Measurements from ENCODE around the gene CAPN13.

The CAPN13 gene

DNA sequence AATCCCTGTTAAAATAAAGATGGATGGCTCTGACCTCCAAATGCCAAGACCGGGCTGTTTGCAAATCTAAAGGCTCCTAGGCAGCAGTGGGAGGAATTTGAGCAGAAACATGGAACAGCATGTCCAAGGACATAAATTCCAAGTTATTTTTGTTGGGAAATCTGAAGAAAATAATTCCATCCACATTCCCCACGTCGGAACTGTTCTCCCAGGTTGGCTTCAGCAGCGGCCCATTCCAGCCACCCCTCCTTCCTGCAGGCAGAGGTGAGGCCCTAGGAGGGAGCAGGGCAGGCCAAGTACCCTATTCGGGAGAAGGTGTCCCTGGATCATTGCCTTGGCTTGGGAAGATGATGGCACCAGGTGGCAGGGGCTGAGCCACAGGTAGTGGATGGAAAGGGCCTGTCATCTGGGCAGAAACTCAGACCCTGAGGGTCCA is 117.1 kb downstream of the CAPN13 start:
- Histone ChIP-seq H3K4me1 (ENCODE audit: insufficient read depth, low read length, severe bottlenecking) (no peaks in the 10 kb centered on the region), H2AFZ (ENCODE audit: low read length) (no peak overlapping the region), H3K79me2 (ENCODE audit: insufficient read depth, low read length) (no peaks in the 10 kb centered on the region), H3F3A (ENCODE audit: insufficient read depth, low read length) (no peaks in the 10 kb centered on the region), H3K4me2 (ENCODE audit: low read length) (no peak overlapping the region), H3K27me3 (ENCODE audit: insufficient read depth, low read length) (no peaks in the 10 kb centered on the region), H3K9me3 (ENCODE audit: low read length) (no peaks in the 10 kb centered on the region), H3K4me3 (ENCODE audit: low read depth, low read length, poor library complexity, severe bottlenecking) (no peak overlapping the region), H3K9me2 (ENCODE audit: low read depth, low read length) (no peaks in the 10 kb centered on the region), H3K36me3 (ENCODE audit: insufficient read depth, low read length) (no peaks in the 10 kb centered on the region), H3K9ac (ENCODE audit: low read length) (no peak overlapping the region), H4K20me1 (ENCODE audit: insufficient read depth, low read length) (no peaks in the 10 kb centered on the region), H3K27ac (ENCODE audit: low read depth, low read length, poor library complexity, severe bottlenecking) (no peak overlapping the region)
- TF ChIP-seq, protein P1, sequence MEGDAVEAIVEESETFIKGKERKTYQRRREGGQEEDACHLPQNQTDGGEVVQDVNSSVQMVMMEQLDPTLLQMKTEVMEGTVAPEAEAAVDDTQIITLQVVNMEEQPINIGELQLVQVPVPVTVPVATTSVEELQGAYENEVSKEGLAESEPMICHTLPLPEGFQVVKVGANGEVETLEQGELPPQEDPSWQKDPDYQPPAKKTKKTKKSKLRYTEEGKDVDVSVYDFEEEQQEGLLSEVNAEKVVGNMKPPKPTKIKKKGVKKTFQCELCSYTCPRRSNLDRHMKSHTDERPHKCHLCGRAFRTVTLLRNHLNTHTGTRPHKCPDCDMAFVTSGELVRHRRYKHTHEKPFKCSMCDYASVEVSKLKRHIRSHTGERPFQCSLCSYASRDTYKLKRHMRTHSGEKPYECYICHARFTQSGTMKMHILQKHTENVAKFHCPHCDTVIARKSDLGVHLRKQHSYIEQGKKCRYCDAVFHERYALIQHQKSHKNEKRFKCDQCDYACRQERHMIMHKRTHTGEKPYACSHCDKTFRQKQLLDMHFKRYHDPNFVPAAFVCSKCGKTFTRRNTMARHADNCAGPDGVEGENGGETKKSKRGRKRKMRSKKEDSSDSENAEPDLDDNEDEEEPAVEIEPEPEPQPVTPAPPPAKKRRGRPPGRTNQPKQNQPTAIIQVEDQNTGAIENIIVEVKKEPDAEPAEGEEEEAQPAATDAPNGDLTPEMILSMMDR (IDR thresholded peaks at IDR 0.05; ENCODE audit: low read length): no peak
- TF ChIP-seq EZH2 (IDR thresholded peaks at IDR 0.05; ENCODE audit: borderline replicate concordance, low read length): no peak

DNA sequence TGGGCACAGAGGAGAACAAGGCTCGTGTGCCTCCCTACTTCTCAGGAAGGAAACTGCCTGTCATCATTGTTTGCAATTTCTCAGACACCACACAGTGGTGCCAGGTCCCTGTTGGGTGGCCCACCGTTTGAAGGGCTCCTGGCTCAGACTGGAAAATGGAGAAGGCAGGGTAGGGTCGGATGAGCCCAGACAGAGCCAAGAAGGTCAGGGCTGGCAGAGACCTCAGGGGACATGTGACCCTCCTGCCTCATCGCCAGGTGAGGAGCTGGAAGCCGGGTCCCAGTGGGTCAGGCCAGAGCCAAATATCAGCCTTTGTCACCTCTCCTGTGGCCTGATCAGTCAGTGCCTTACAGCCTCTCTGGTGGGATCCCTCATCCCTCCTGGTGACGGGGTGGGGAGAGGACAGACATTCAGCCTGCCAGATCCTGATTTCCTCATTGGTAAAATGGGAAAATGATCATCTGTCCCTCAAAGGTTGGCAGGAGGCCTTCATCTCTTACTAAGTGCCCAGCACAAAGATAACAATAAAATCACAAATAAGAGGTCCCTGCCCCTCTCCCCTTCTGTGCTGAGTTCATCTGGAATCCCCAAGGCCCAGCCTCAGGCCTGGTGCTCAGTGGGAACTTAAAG is 117.6 kb downstream of the CAPN13 start:
- H3K27me3 ChIP-seq (ENCODE audit: insufficient read depth, low read length): no peaks in the 10 kb centered on the region
- H3K9me2 ChIP-seq (ENCODE audit: low read depth, low read length): no peaks in the 10 kb centered on the region
- H3F3A ChIP-seq (ENCODE audit: insufficient read depth, low read length): no peaks in the 10 kb centered on the region
- no peaks in the 10 kb centered on the region for H3K9me3 ChIP-seq (ENCODE audit: low read length)
- H3K4me2 ChIP-seq (ENCODE audit: low read length): no peak overlapping the region
- no peak overlapping the region for H2AFZ ChIP-seq (ENCODE audit: low read length)
- no peaks in the 10 kb centered on the region for H3K79me2 ChIP-seq (ENCODE audit: insufficient read depth, low read length)
- no peak overlapping the region for H3K27ac ChIP-seq (ENCODE audit: low read depth, low read length, poor library complexity, severe bottlenecking)
- H3K9ac ChIP-seq (ENCODE audit: low read length): no peak overlapping the region
- H3K4me3 ChIP-seq (ENCODE audit: low read depth, low read length, poor library complexity, severe bottlenecking): no peak overlapping the region
- no peaks in the 10 kb centered on the region for H4K20me1 ChIP-seq (ENCODE audit: insufficient read depth, low read length)
- no peaks in the 10 kb centered on the region for H3K36me3 ChIP-seq (ENCODE audit: insufficient read depth, low read length)
- TF ChIP-seq, protein P1 (IDR thresholded peaks at IDR 0.05; ENCODE audit: low read length): no peak
- no peak for TF ChIP-seq EZH2 (IDR thresholded peaks at IDR 0.05; ENCODE audit: borderline replicate concordance, low read length)
- H3K4me1 ChIP-seq (ENCODE audit: insufficient read depth, low read length, severe bottlenecking): no peaks in the 10 kb centered on the region

DNA sequence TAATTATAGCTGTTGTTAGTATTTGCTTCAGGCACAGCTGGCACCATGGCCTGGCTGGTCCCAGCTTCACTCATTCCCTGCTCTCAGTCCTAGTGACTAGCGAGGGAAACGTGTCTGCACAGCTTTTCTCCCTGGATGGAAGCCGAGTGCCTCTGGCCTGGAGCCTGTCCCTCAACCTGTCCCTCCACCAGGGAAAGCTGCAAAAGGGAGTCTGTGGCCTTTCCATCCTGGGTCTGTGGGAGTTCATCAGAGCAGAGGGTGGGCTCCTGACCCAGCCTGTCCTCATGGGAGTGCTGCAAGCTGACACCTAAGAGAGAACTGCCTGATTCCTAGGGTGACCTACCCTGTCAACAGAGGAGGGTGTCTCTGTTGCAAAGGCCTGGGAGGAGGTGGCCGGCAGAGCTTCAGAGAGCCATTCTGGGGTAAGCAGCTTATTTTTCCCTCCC is 118.3 kb downstream of the CAPN13 start:
- H3K4me1 ChIP-seq (ENCODE audit: insufficient read depth, low read length, severe bottlenecking): no peaks in the 10 kb centered on the region
- no peak overlapping the region for H3K27ac ChIP-seq (ENCODE audit: low read depth, low read length, poor library complexity, severe bottlenecking)
- H3K36me3 ChIP-seq (ENCODE audit: insufficient read depth, low read length): no peaks in the 10 kb centered on the region
- H3F3A ChIP-seq (ENCODE audit: insufficient read depth, low read length): no peaks in the 10 kb centered on the region
- TF ChIP-seq EZH2 (IDR thresholded peaks at IDR 0.05; ENCODE audit: borderline replicate concordance, low read length): no peak
- TF ChIP-seq, protein P1 (IDR thresholded peaks at IDR 0.05; ENCODE audit: low read length): no peak
- H2AFZ ChIP-seq (ENCODE audit: low read length): no peak overlapping the region
- H3K9ac ChIP-seq (ENCODE audit: low read length): no peak overlapping the region
- H3K79me2 ChIP-seq (ENCODE audit: insufficient read depth, low read length): no peaks in the 10 kb centered on the region
- H3K27me3 ChIP-seq (ENCODE audit: insufficient read depth, low read length): no peaks in the 10 kb centered on the region
- no peak overlapping the region for H3K4me3 ChIP-seq (ENCODE audit: low read depth, low read length, poor library complexity, severe bottlenecking)
- H3K4me2 ChIP-seq (ENCODE audit: low read length): no peak overlapping the region
- no peaks in the 10 kb centered on the region for H3K9me2 ChIP-seq (ENCODE audit: low read depth, low read length)
- no peaks in the 10 kb centered on the region for H3K9me3 ChIP-seq (ENCODE audit: low read length)
- H4K20me1 ChIP-seq (ENCODE audit: insufficient read depth, low read length): no peaks in the 10 kb centered on the region
